ENCODE results near the gene FAM83C.

Gene FAM83C

DNA sequence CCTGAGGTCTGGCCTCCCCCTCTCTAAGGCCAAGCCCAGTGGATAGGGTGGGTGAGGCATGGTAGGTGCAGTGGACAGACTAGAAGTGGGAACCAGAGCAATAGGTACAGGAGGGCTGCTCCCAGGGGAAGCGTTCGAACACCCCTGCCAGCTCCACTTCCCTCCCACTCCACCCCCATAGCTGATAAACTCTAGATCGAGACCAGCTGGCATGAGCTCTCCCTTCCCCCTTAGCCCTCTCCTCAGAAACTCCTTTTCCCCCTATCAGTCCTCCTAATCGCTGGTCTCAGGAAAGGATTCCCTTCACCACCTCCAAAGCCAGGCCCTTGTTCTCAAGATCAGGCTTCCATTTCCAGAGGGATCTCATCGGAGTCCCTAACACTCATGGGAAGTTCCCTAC lies 6.0 kb upstream of the FAM83C start:
- TF ChIP-seq YY1 (IDR thresholded peaks at IDR 0.05; ENCODE audit: low read depth) (no peak), FOXM1 (IDR thresholded peaks at IDR 0.05; ENCODE audit: borderline replicate concordance, low read depth) (no peak), NFIC (IDR thresholded peaks at IDR 0.05) (no peak), ZBTB7A (IDR thresholded peaks at IDR 0.05; ENCODE audit: low read depth) (no peak), TAF1 (IDR thresholded peaks at IDR 0.05; ENCODE audit: low read depth) (no peak), EGR1 (IDR thresholded peaks at IDR 0.05) (no peak), RAD21 (IDR thresholded peaks at IDR 0.05; ENCODE audit: low read depth) (no peak)
- TF ChIP-seq, protein P1, sequence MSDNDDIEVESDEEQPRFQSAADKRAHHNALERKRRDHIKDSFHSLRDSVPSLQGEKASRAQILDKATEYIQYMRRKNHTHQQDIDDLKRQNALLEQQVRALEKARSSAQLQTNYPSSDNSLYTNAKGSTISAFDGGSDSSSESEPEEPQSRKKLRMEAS (IDR thresholded peaks at IDR 0.05), result no peak
- TF ChIP-seq, protein P2, sequence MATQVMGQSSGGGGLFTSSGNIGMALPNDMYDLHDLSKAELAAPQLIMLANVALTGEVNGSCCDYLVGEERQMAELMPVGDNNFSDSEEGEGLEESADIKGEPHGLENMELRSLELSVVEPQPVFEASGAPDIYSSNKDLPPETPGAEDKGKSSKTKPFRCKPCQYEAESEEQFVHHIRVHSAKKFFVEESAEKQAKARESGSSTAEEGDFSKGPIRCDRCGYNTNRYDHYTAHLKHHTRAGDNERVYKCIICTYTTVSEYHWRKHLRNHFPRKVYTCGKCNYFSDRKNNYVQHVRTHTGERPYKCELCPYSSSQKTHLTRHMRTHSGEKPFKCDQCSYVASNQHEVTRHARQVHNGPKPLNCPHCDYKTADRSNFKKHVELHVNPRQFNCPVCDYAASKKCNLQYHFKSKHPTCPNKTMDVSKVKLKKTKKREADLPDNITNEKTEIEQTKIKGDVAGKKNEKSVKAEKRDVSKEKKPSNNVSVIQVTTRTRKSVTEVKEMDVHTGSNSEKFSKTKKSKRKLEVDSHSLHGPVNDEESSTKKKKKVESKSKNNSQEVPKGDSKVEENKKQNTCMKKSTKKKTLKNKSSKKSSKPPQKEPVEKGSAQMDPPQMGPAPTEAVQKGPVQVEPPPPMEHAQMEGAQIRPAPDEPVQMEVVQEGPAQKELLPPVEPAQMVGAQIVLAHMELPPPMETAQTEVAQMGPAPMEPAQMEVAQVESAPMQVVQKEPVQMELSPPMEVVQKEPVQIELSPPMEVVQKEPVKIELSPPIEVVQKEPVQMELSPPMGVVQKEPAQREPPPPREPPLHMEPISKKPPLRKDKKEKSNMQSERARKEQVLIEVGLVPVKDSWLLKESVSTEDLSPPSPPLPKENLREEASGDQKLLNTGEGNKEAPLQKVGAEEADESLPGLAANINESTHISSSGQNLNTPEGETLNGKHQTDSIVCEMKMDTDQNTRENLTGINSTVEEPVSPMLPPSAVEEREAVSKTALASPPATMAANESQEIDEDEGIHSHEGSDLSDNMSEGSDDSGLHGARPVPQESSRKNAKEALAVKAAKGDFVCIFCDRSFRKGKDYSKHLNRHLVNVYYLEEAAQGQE (IDR thresholded peaks at IDR 0.05; ENCODE audit: low read depth), result no peak

DNA sequence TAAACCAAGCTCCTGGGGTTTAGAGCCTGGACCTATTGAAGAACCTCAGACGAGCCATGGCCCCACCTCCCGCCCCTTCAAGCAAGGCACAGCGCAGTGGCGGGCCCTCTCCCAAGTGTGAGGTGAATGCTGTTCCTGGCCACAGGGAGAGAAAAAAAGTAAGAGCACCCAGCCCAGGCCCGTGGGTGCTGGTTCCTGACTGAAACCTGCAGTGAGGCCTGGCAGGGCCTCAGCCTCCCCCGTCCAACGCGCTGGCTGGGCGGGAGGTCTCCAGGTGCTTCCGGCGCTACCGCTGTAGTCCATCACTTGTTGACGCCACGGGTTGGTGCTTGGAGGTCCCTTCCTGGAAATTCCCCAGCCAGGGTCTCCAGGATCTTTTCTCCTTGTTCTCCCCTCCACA lies 5.5 kb upstream of the FAM83C start:
- TF ChIP-seq, protein P1 (IDR thresholded peaks at IDR 0.05), result no peak
- TF ChIP-seq EGR1 (IDR thresholded peaks at IDR 0.05) (no peak), EP300 (IDR thresholded peaks at IDR 0.05; ENCODE audit: borderline replicate concordance) (no peak), CEBPB (IDR thresholded peaks at IDR 0.05) (no peak), FOXM1 (IDR thresholded peaks at IDR 0.05; ENCODE audit: borderline replicate concordance, low read depth) (no peak), TEAD4 (IDR thresholded peaks at IDR 0.05) (no peak), CREB1 (IDR thresholded peaks at IDR 0.05; ENCODE audit: low read depth) (no peak), ZBTB7A (IDR thresholded peaks at IDR 0.05; ENCODE audit: low read depth) (no peak)
- TF ChIP-seq, protein P3, sequence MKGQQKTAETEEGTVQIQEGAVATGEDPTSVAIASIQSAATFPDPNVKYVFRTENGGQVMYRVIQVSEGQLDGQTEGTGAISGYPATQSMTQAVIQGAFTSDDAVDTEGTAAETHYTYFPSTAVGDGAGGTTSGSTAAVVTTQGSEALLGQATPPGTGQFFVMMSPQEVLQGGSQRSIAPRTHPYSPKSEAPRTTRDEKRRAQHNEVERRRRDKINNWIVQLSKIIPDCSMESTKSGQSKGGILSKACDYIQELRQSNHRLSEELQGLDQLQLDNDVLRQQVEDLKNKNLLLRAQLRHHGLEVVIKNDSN (IDR thresholded peaks at IDR 0.05), result no peak
- TF ChIP-seq, protein P2 (IDR thresholded peaks at IDR 0.05; ENCODE audit: low read depth), result no peak

DNA sequence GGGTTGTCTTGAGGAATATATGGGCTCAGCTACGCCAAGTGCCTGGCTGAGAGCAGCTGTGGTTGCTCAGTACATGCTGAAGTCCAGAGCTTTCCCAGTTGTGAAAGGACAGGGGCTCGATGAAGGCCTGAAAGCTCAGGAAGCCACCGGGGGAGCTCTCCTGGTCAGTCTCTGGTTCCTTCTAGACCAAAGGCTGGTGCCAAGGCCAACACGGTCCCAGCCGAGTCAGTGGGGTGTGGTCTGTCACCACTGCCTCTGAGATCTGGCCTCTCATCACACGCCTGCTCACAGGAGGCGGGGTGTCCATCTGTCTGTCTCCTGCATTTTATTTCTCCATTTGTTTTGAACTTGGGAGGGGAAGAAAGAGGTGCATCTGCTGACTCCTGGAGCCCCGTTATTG lies 4.9 kb upstream of the FAM83C start:
- TF ChIP-seq, protein P3 (IDR thresholded peaks at IDR 0.05), result no peak
- TF ChIP-seq TEAD4 (IDR thresholded peaks at IDR 0.05) (no peak), YY1 (IDR thresholded peaks at IDR 0.05; ENCODE audit: low read depth) (no peak), CREB1 (IDR thresholded peaks at IDR 0.05; ENCODE audit: low read depth) (no peak), TAF1 (IDR thresholded peaks at IDR 0.05; ENCODE audit: low read depth) (no peak), FOXM1 (IDR thresholded peaks at IDR 0.05; ENCODE audit: borderline replicate concordance, low read depth) (no peak)

DNA sequence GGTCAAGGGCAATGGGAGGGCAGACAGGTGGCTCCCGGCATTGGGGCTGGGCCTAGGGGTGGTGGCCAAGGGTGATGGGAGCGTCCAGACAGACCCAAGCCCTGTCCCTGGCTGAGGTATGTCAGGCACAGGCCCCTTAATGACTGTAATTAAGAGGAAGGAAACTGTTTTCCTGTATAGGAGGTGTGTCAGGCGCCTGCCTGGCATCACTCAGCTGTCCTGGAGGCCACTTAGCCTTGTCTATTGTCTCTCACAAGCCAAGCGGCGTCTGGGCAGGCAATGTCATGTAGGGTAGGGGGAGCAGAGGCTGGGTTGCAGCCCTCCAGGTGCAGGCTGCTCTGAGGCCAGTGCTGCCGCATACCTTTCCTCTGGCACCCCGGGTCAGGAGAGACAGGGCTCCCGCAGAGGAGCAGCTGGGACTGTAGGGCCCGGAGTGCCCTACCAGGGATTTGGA lies 3.9 kb upstream of the FAM83C start:
- no peak for TF ChIP-seq FOXM1 (IDR thresholded peaks at IDR 0.05; ENCODE audit: borderline replicate concordance, low read depth)
- TF ChIP-seq CEBPB (IDR thresholded peaks at IDR 0.05), result no peak
- no peak for TF ChIP-seq RAD21 (IDR thresholded peaks at IDR 0.05; ENCODE audit: low read depth)
- TF ChIP-seq EGR1 (IDR thresholded peaks at IDR 0.05), result no peak
- TF ChIP-seq YY1 (IDR thresholded peaks at IDR 0.05; ENCODE audit: low read depth), result no peak
- no peak for TF ChIP-seq EP300 (IDR thresholded peaks at IDR 0.05; ENCODE audit: borderline replicate concordance)
- TF ChIP-seq, protein P1 (IDR thresholded peaks at IDR 0.05), result no peak
- no peak for TF ChIP-seq ZBTB7A (IDR thresholded peaks at IDR 0.05; ENCODE audit: low read depth)
- TF ChIP-seq TAF1 (IDR thresholded peaks at IDR 0.05; ENCODE audit: low read depth), result no peak
- TF ChIP-seq, protein P3 (IDR thresholded peaks at IDR 0.05), result no peak
- TF ChIP-seq, protein P2 (IDR thresholded peaks at IDR 0.05; ENCODE audit: low read depth), result no peak
